ENCODE measurements around the gene HPRT1. TPM values are rescaled to one million over a fixed set of nuclear protein-coding genes. Genes with fewer than 3 reads are reported as not detected.
A peak's percentile ranks its signal among the peaks of the same experiment; 100 is the strongest.

The HPRT1 gene
- total and polyA plus RNA-seq, 10 donors: 14.9 to 46.0 (median 25.0) TPM

DNA sequence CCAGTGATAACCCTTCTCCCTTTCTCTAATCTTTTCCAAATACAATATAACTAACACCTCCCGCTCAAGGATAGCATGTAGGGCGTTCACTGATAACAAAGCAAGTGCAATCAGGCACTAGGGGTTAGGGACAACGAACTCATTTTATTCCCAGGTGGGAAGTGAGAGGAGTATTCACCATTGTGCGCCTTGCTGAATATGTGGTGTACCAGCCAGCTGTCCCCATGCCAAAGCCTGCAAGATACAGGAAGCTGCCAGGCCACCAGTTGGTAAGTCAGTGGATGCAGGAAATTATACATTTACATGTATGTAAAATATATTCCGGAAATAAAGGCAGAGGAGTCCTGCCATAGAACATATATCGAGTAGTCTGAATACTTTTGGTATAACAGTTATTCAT, 6.3 kb upstream of the HPRT1 start:
- H3K27ac ChIP-seq: no peak overlapping the region
- no peaks in the 10 kb centered on the region for H3K27me3 ChIP-seq (replicated peaks in 1 of 7)
- no peak overlapping the region for H3K4me3 ChIP-seq
- no peaks in the 10 kb centered on the region for H3K4me1 ChIP-seq
- TF ChIP-seq CTCF (IDR thresholded peaks at IDR 0.05 in 8 of 11, conservative IDR thresholded peaks at IDR 0.05 in 3 of 11) (no peak), POLR2AphosphoS5 (IDR thresholded peaks at IDR 0.05) (no peak), POLR2A (IDR thresholded peaks at IDR 0.05) (no peak)
- intact Hi-C loops (cut with DNase I; ENCODE audit: low total_unique reads): no loop called here
- H3K9me3 ChIP-seq: no peaks in the 10 kb centered on the region
- 61 to 81% (median 70%) methylated on average over 6 of the region's 6 CpGs for WGBS, 5 donors
- DNase-seq: no peak
- no peaks in the 10 kb centered on the region for H3K36me3 ChIP-seq

- TF ChIP-seq POLR2A (IDR thresholded peaks at IDR 0.05) (no peak), POLR2AphosphoS5 (IDR thresholded peaks at IDR 0.05) (no peak), CTCF (IDR thresholded peaks at IDR 0.05 in 8 of 11, conservative IDR thresholded peaks at IDR 0.05 in 3 of 11) (no peak)
- H3K4me3 ChIP-seq: no peak overlapping the region
- intact Hi-C loops (cut with DNase I; ENCODE audit: low total_unique reads): no loop called here
- WGBS, 5 donors: 92 to 98% (median 94%) methylated on average over 7 of the region's 7 CpGs
- no peak for DNase-seq
- no peaks in the 10 kb centered on the region for H3K36me3 ChIP-seq
- no peaks in the 10 kb centered on the region for H3K27me3 ChIP-seq (replicated peaks in 1 of 7)
- no peak overlapping the region for H3K27ac ChIP-seq
- no peaks in the 10 kb centered on the region for H3K9me3 ChIP-seq
- peaks cover 0 to 3% (median 0%) of the 10 kb centered on the region in 6 donors for H3K4me1 ChIP-seq
Observed at GRCh38 chrX:134454506-134454905, 5.5 kb upstream of the HPRT1 start.

GRCh38 chrX:134457708-134458107, 2.3 kb upstream of the HPRT1 start:
- H3K27me3 ChIP-seq (replicated peaks in 1 of 7): no peaks in the 10 kb centered on the region
- no peaks in the 10 kb centered on the region for H3K36me3 ChIP-seq
- H3K9me3 ChIP-seq: no peaks in the 10 kb centered on the region
- intact Hi-C loops (cut with DNase I; ENCODE audit: low total_unique reads): no loop called here
- peaks cover 0 to 18% (median 2%) of the 10 kb centered on the region in 6 donors for H3K4me1 ChIP-seq
- no peak overlapping the region for H3K27ac ChIP-seq
- TF ChIP-seq CTCF (IDR thresholded peaks at IDR 0.05 in 8 of 11, conservative IDR thresholded peaks at IDR 0.05 in 3 of 11) (no peak), POLR2A (IDR thresholded peaks at IDR 0.05) (no peak), POLR2AphosphoS5 (IDR thresholded peaks at IDR 0.05) (no peak)
- no peak for DNase-seq
- WGBS, 5 donors: 68 to 89% (median 78%) methylated on average over 5 of the region's 5 CpGs
- H3K4me3 ChIP-seq: no peak overlapping the region

DNA sequence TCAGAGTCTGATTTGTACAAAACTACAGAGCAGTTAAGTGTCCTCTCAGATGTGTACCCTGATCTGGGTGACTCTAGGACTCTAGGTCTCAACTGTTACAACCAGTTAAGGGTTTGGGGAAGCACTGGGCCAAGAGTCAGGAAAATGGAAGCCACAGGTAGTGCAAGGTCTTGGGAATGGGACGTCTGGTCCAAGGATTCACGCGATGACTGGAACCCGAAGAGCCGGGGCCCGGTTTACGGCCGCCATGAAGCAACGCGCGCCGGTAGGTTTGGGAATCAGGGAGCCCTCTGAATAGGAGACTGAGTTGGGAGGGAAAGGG, 321 bp upstream of the HPRT1 start:
- Histone ChIP-seq H3K36me3 (no peaks in the 10 kb centered on the region), H3K27me3 (replicated peaks in 1 of 7) (no peaks in the 10 kb centered on the region), H3K9me3 (no peaks in the 10 kb centered on the region), H3K27ac (peak overlapping the region in 6 of 8 donors; percentile 76 to 92 (median 89)), H3K4me3 (peak overlapping the region; percentile 20 to 86 (median 64)), H3K4me1 (peaks cover 0 to 18% (median 2%) of the 10 kb centered on the region in 6 donors)
- intact Hi-C loops (cut with DNase I; ENCODE audit: low total_unique reads): no loop called here
- WGBS, 5 donors: 2 to 40% (median 6%) methylated on average over 3 to 12 of the region's 12 CpGs
- no peak for TF ChIP-seq POLR2A (IDR thresholded peaks at IDR 0.05)
- no peak for TF ChIP-seq CTCF (IDR thresholded peaks at IDR 0.05 in 8 of 11, conservative IDR thresholded peaks at IDR 0.05 in 3 of 11)
- TF ChIP-seq POLR2AphosphoS5 (IDR thresholded peaks at IDR 0.05): no peak
- no peak for DNase-seq
